A673 (cell line): ENCODE results near the gene RMND1.
"Not testable (repeated sequence)": the region's sequence is repeated elsewhere in the genome, so short reads cannot be mapped to it uniquely, and the experiment has no call there.

ENCODE experiments used
- EZH2 ChIP-seq: fragments of 200-600 bp; sonication (generic); IDR thresholded peaks from 2 replicates; pipeline ENCODE4 v1.6.1; 2017; ENCODE audit warnings: borderline replicate concordance, low read depth, mild to moderate bottlenecking, mixed read lengths, antibody characterized with exemption, low read length; ENCODE audit not compliant: poor library complexity, severe bottlenecking
- TF ChIP-seq, protein P1 (sequence below): fragments of 300-800, 200-600 bp; sonication (generic); conservative IDR thresholded peaks from 2 replicates; pipeline ENCODE4 v1.5.1; 2017; ENCODE audit warnings: low read depth, mild to moderate bottlenecking, antibody characterized with exemption, low read length, moderate library complexity, mixed read lengths

DNA sequence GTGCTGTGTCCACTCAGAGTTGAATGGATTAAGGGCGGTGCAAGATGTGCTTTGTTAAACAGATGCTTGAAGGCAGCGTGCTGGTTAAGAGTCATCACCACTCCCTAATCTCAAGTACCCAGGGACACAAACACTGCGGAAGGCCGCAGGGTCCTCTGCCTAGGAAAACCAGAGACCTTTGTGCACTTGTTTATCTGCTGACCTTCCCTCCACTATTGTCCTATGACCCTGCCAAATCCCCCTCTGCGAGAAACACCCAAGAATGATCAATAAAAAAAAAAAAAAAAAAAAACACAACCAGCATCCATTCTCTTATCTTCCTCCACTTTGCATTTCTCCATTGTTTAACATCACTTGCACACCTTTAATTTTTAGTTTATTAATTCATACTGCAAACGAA lies 998 bp downstream of the RMND1 start:
- TF ChIP-seq, protein P1, sequence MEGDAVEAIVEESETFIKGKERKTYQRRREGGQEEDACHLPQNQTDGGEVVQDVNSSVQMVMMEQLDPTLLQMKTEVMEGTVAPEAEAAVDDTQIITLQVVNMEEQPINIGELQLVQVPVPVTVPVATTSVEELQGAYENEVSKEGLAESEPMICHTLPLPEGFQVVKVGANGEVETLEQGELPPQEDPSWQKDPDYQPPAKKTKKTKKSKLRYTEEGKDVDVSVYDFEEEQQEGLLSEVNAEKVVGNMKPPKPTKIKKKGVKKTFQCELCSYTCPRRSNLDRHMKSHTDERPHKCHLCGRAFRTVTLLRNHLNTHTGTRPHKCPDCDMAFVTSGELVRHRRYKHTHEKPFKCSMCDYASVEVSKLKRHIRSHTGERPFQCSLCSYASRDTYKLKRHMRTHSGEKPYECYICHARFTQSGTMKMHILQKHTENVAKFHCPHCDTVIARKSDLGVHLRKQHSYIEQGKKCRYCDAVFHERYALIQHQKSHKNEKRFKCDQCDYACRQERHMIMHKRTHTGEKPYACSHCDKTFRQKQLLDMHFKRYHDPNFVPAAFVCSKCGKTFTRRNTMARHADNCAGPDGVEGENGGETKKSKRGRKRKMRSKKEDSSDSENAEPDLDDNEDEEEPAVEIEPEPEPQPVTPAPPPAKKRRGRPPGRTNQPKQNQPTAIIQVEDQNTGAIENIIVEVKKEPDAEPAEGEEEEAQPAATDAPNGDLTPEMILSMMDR, result not testable (repeated sequence)
- not testable (repeated sequence) for TF ChIP-seq EZH2
